OCI-M2 (cell line): Measurements from ENCODE around the gene ADSS1.
"Not testable (repeated sequence)": the region's sequence is repeated elsewhere in the genome, so short reads cannot be mapped to it uniquely, and the experiment has no call there.

ENCODE experiments used
- DNase-seq: peaks from one replicate; lab custom pipeline; 2025; ENCODE audit not compliant: unreplicated experiment; lab: John Stamatoyannopoulos, UW

ADSS1 gene

DNA sequence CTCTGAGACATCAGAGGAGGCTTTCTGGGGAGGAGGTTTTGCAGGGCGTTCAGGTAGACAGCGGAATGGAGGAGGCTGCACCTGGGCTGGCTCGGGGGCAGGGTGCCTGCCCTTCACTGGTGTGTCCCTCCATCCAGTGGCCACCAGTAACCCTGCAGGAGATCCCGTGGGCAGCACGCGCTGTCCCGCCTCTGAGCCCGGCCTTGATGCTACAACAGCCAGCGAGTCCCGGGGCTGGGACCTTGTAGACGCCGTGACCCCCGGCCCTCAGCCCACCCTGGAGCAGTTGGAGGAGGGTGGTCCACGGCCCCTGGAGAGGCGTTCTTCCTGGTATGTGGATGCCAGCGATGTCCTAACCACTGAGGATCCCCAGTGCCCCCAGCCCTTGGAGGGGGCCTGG is 10.0 kb upstream of the ADSS1 start:
- DNase-seq: no peak

GRCh38 chr14:104714681-104715080 is 9.3 kb upstream of the ADSS1 start:
- DNase-seq: no peak

DNA sequence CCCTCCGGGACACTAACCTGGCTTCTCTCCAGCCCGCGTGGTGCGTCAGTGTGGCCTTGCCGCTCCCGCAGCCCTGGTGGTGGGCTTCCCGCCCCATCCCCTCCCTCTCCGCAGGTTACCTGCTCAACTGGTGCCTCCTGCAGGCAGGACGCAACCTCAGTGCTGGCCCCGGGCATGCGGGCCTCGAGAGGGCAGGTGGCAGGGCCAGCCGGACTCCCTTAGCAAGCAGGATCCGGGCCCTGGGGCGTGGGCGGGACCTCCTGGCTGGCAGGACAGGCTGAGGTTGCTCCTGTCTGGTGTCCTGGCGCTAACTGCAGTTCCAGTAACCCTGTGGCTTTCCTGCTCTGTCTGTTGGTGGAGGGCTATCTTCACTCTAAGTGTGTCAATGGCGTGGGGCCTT is 8.6 kb upstream of the ADSS1 start:
- no peak for DNase-seq

- DNase-seq: no peak
These were observed 8.2 kb upstream of the ADSS1 start for GRCh38 chr14:104715871-104716270.

- no peak for DNase-seq
These were observed 6.9 kb upstream of the ADSS1 start for GRCh38 chr14:104717137-104717536.

DNA sequence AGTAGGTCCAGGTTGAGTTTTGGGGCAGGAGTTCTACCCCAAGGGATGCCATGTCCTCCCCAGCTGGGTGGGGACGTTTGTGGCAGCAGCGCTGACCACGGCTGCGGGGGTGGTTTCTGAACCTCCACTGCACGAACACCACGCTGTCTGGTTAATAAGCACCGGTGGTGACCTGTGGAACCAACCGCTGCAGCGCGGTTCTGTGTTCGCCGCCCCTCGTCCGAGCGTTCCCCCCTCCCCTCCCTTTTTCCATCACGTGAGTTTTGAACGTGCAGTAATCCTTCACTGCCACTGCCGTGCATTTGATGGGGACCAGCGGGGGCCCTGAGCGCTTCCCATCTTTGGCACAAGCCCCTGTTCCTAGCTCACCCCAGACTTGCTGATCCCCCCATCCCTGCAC is 6.4 kb upstream of the ADSS1 start:
- DNase-seq: no peak

DNA sequence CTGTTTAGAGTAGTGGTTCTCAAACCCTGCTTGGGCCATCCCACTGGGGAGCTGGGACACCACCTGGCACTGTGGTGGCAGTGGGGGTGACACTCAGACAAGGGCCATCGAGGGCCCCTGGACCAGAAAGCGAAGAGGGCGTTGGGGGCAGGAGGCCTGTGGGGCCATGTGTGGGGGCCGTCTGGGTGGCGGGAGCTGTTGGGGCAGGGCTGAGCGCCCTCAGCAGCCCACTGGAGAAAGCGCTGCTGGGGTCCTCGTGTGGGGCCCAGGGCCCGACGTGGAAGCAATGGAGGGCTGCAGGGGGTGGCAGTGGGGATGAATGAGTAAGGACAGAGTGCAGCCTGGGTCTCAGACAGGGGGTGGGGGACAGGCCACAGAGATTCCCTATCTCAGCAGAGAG is 5.9 kb upstream of the ADSS1 start:
- no peak for DNase-seq

DNA sequence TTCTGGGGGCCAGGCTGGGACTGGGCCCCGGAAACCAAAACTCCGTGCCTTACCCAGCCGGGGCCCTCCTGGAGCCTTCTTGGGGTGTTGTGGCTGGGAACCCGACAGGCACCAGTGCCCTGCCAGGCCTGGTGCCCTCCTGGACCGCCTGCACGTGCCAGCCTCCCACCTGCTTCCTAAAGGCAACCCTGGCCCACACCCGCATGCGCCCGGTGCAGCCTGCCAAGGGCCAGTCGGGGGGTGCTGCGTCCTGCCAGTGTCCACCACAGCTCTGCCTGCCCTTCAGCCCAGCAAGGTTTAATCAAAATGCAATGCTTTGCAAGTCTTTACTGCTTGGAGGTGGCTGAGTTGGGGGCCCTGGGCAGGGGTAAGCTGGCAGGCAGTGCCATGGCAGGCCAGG is 5.2 kb upstream of the ADSS1 start:
- DNase-seq: no peak

DNA sequence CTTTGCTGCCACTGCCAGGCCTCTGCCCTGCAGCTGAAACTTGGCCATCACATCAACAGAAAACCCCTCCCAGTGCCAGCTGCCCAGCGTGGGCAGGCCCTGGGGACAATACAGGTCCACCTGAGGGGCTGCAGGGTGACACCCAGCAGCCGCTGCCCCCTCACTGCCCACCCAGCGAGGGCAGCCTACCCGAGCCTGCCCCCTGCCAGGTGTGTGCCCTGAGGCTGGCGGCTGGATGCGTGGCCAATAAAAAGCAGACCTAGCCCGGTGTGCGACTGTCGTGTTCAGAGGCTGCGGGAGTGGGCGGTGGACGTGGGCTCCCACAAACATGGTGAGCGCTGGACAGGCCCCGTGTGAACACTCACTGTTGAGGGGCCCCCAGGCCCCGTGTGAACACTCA is 4.7 kb upstream of the ADSS1 start:
- no peak for DNase-seq

- no peak for DNase-seq
These were observed 2.3 kb upstream of the ADSS1 start for GRCh38 chr14:104721505-104722431.

DNA sequence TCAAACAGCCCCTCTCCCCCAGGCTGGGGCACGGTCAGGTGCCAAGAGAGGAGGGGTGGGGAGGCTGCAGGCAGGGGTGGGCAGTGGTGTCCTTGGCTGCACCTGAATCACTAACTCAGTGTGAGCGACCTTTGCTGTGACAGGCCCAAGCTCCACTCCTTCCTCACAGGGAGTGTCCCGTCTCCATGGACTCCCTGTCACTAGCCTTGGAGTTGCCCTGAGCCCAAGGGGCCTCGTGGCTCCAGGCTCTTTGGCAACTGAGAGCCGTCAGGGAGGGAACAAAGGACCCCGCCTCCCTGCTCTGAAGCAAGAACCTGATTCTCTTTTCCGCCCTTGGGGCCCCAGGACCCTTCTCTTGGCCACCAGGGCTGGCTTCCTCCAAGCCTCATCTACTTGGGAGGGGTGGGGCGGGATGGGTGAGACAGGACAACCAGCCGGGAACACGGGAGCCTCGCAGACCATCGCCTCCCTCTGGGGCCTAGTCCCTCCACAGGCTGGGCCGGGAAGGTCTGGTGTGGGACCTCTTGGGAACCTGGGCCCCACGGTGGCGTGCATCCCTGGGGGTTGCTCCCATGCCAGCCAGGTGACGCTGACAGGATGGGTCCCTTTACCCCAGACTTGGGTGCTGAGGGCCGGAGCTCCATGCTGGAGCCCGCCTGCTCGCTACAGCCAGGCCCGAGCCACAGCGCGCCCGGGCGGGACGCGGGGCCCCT is 935 bp upstream of the ADSS1 start:
- no peak for DNase-seq

DNA sequence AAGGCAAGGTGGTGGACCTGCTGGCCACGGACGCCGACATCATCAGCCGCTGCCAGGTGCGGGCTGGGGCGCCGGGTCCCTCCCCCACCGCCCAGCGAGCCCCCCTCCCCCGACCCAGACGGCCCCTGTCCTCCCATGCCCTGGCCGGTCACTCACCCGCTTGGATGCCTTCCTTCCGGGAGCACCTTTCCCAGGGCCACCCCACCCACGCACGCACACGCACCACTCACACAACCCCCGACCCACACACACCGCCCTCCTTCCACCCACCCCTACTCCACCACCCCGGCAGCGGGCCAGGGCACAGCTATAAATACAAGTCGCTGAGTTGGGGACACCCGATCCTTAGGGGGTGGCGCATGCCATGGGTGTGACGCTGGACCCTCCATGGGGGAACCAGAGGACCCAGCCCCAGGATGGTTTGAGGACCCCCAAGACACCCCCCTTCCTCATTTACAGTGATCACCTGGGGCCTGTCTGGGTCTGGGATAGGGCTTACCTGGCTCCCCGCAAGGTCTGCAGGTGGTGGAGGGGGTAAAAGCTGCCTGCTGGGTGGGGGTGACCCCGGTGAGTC is 465 bp downstream of the ADSS1 start:
- DNase-seq: no peak

GRCh38 chr14:104724981-104725771 is 1.1 kb downstream of the ADSS1 start:
- no peak for DNase-seq

- no peak for DNase-seq
These were observed 1.9 kb downstream of the ADSS1 start for GRCh38 chr14:104725772-104726548.

DNA sequence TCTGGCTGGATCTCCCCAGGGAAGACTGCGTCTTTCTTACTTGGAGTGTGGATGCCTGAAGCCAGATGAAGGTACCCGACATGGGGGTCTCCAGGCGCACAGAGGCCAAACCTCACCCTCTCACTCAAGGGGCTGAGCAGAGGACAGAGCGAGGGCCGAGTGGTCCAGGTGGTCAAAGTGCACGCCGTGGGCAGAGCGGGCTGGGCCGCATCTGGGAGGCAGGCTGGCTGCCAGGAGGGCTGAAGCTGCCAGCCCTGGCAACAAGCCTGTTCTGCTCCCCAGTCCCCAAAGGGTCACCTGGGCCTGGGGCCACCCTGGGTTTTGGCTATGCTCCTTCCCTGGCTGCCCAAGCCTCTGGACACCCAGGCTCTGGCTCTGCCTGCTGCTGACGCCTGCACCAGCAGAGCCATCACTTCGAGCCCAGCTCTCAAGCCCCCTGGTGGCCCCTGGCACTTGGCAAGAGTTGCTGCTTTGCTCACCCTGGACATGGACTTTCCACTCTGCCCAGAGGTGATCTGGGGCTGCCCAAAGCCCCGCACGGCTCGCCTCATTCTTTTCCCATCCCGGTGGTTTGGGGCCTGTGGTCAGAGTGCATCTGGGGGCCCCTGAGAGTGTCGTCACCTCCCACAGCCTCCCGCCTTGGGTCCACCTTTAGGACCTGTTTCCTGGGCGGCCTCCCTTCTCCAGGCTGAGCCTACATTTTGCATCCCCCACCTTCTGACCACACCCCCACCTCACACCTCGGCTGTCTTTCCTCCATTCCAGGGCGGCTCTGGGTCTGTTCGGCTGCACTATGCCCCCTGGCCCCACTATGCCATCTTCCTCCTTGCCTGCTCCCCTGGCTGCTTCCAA is 2.8 kb downstream of the ADSS1 start:
- DNase-seq: no peak

GRCh38 chr14:104728631-104729030 is 4.6 kb downstream of the ADSS1 start:
- no peak for DNase-seq

GRCh38 chr14:104729176-104729834 is 5.3 kb downstream of the ADSS1 start:
- not testable (repeated sequence) for DNase-seq

- DNase-seq: no peak
These were observed 5.8 kb downstream of the ADSS1 start for GRCh38 chr14:104729835-104730181.

DNA sequence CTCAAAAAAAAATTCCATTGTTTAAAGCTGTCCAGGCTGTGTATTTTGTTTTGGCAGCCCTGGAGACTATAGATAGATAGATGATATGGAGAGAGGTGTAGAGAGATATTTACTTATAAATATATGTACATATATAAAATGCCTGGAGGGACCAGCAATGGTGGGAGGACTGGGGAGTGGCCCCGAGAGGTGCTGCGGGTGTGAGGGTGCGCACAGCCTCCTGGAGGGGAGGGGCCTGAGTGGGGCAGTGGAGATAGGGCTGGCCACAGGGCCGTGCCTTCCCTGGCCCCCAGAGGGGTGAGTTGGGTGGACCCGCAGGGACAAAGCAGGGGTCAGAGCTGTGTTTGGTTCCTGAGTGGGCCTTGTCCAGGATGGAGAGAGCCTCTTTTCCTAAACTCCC is 6.5 kb downstream of the ADSS1 start:
- no peak for DNase-seq
